Activated CD8-positive, alpha-beta memory T cell treated with anti-CD3 and anti-CD28 coated beads for 24 hours (primary cell): ENCODE results near the gene ACP2.

Experiments
- DNase-seq: peaks from one replicate; pipeline ENCODE4 v3.0.0-alpha.2; 2020

The ACP2 gene

GRCh38 chr11:47268448-47269001 is 19.9 kb upstream of the ACP2 start:
- DNase-seq = no peak

DNA sequence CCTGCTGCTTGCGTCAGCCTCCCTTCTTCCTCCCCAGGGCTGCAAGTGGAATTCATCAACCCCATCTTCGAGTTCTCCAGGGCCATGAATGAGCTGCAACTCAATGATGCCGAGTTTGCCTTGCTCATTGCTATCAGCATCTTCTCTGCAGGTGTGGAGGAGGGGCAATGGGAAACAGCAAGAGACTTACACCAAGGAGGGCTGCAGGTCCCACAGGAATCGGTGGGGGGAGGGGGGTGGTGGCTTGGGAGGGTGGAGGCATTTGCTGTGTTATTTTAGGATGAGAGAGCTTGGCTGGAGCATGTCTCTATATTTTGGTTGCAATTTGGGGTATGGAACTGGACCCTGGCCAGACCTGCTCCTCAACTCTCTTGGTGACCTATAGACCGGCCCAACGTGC is 19.3 kb upstream of the ACP2 start:
- no peak for DNase-seq

DNA sequence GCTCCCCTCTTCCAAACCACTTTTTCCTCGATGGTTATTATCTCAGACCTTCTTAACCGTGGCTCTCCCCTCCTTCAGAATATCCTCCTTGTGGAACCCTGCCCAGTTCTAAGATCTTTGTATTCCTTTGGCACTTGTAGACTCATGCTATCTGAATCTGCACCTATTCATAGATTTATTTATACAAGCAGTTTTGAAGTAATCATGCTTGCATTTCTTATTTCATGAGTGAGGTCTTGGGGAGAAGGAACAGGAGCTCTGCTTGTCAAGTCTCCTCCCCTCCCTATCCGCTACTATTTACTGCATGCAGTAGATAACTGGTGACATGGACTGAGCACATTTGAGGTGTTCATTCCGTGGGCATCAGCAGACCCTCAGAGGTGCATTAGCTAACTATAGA is 15.9 kb upstream of the ACP2 start:
- DNase-seq = no peak

DNA sequence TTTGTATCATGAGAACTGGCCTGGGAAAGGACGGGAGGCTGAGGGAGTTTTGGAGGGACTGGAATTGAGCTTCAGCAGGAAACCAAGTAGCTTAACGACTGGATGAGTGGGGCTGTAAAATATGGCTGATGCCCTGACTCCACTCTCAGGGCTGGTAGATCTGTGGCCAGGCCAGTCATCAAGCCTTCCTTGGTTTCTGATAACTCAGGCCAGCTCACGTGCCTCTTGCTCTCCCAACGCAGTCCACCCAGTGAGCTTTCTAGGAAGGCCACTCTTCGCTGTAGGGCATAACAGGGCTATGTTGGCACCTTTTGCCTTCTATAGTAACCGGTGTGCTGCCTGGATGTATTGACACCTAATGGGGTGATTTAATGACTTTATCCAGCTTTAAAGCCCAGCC is 15.5 kb upstream of the ACP2 start:
- DNase-seq = no peak

DNA sequence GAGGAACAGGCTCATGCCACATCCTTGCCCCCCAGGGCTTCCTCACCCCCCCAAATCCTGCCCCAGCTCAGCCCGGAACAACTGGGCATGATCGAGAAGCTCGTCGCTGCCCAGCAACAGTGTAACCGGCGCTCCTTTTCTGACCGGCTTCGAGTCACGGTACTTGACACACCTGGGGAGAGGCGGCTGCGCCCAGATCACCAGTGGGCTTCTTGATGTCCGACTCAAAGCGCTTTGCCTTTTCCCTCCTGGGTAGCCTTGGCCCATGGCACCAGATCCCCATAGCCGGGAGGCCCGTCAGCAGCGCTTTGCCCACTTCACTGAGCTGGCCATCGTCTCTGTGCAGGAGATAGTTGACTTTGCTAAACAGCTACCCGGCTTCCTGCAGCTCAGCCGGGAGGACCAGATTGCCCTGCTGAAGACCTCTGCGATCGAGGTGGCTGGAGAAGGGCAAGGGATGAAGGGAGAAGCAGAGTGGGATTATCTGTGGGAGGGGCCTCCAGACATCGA is 12.7 kb upstream of the ACP2 start:
- DNase-seq = no peak

- no peak for DNase-seq
These were observed 11.8 kb upstream of the ACP2 start for GRCh38 chr11:47260366-47260765.

DNA sequence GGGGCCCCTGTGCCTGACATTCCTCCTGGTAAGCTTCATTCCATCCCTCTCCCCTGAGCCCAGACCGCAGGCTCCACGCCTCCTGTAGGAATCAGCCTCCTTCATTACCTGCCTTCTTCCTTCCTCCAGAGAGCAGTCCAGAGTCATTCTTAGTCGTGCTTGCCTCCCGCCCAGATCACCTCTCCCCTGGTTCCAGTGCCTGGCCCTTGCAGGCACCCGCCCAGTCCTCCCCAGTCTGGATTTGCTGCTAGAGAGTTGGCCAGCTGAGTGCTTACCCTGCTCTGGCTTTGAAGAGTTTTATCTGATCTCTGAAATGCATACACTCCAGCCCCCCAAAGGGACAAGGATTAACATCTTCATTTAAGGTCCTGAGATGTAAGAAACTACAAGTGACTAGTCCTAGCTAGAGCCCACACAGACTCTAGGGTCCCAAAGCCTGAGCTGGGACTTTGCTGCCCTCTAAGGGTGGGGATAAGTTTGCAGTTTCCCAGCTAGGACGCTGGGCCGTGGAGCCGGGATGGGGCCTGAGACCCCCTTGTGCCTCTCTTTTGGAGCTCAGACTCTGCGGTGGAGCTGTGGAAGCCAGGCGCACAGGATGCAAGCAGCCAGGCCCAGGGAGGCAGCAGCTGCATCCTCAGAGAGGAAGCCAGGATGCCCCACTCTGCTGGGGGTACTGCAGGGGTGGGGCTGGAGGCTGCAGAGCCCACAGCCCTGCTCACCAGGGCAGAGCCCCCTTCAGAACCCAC is 10.8 kb upstream of the ACP2 start:
- peak; percentile 78 for DNase-seq

- DNase-seq = no peak
These were observed 9.8 kb upstream of the ACP2 start for GRCh38 chr11:47258317-47258902.

- DNase-seq = no peak
These were observed 9.1 kb upstream of the ACP2 start, which contains the start of gene NR1H3 for GRCh38 chr11:47257517-47258316. NR1H3 (plus strand) TSS chr11:47257996; CDS start chr11:47259217, 1,221 bp downstream.

GRCh38 chr11:47257177-47257516 is 8.5 kb upstream of the ACP2 start:
- DNase-seq = no peak

- no peak for DNase-seq
These were observed 7.8 kb upstream of the ACP2 start for GRCh38 chr11:47256374-47256773.

DNA sequence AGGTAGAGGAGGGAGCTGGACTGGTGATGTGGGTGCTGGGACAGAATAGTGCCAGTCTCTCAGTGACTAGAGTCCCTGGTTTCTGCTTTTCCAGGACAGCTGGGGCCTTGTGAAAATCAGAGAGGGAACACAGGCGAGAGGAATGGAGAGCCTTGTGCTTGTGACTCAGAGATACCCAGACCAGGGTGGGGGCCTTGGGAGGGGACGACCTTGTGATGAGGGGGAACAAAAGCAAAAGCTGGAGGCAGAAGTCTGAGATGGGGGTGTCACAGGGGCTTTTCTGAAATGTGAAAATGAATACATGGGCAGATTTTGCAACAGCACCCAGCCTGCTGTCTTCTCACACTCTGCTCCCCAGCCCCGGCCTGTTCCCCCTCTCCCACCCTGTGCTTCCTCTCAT is 5.8 kb upstream of the ACP2 start:
- no peak for DNase-seq

GRCh38 chr11:47253660-47254059 is 5.0 kb upstream of the ACP2 start:
- DNase-seq = no peak

DNA sequence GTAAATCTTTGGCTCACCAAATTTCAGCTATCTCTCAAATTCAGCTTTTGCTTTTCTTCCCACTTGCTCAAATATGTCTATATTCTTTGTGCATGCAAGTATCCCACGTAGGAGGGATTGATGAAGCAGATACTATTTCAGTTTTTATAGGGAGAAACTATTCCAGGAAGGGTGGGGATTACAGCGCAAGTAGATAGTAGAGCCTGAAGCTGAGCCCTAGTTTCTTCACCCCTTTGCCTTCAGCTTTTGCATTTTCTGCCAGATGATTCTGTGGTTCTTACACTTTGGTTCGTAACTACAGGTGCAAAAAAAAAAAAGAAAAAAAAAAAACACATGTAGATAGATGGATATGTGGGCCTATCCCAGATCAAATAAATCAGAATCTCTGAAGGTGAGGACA is 3.1 kb upstream of the ACP2 start:
- no peak for DNase-seq

- no peak for DNase-seq
These were observed 733 bp upstream of the ACP2 start for GRCh38 chr11:47249378-47249715.

DNA sequence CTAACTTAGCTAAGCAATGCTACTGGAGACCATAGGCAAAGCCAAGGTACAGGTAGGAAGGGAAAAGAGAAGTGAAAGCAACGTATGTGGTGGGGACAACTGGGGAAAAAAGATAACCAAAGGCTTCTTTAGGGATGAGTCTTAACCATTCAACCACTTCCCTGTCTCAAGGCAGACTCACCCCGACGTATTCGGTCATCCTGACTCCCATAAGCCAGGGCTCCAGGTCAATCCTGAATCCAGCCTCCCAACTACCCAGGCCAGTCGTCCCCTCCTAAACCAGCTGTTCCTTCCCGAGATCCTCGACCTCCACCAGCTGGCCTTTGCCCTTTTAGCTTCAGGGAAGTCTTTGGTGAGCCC is 330 bp downstream of the ACP2 start:
- no peak for DNase-seq

DNA sequence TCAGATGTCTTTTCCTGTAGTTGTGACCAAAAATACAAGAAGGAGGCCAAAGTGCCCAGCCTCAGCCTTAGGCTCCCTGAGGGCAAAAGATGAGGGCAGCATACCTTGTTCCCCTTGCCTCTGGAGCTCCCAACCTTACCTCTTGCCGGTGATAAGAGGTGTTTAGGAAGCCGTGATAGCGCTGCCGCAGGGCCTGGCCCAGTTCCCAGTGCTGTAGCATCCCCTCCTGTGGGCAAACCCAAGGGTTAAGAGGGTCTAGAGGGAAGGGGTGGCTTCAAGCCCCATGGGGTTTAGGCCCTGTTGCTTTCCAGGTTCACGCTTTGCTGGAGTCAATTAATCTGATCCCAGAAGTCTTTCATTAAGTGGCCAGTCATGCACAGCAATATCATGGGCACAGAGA is 1.1 kb downstream of the ACP2 start:
- no peak for DNase-seq

GRCh38 chr11:47245611-47246357 is 2.8 kb downstream of the ACP2 start:
- no peak for DNase-seq

DNA sequence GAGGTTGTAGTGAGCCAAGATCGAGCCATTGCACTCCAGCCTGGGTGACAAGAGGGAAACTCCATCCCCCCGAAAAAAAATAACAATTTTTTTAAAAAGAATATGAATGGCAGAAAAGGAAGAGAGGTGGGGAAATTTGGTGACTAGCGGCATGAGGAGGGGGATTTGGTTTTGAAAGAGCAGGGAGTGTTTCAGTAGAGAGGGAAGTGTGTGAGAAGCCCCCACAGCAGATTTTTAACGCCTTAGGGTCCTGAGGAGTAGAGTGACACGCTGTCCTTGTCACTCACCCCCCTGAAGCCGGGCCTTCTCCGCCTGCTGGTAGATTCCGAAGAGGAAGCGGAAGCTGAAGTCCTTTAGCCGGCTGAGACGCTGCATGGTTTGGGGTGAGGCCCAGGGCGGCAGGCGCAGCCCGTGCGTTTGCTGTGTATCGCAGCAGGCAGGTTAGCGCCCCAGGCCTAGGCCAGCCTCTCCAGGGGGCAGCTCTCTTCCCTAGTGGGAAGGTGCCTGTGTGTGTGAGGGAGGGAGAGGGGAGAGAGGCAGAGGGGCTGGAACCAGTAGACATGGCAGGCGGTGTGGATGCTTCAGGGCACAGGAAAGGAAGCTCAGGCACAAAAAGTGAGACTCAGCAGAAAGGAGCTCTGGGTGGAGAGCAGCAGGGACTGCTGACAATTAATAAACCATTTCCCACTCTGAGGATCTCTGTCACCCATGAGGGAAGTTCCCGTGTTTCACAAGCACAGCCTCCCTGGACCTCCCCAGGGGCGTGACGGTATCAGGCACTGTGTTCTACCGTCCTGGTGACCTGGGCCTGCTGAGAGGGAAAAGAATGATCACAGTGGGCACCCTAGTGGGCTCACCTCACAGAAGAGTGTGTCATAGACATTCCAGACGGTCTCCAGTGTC is 3.9 kb downstream of the ACP2 start:
- no peak for DNase-seq

GRCh38 chr11:47243454-47243853 is 5.2 kb downstream of the ACP2 start:
- no peak for DNase-seq

DNA sequence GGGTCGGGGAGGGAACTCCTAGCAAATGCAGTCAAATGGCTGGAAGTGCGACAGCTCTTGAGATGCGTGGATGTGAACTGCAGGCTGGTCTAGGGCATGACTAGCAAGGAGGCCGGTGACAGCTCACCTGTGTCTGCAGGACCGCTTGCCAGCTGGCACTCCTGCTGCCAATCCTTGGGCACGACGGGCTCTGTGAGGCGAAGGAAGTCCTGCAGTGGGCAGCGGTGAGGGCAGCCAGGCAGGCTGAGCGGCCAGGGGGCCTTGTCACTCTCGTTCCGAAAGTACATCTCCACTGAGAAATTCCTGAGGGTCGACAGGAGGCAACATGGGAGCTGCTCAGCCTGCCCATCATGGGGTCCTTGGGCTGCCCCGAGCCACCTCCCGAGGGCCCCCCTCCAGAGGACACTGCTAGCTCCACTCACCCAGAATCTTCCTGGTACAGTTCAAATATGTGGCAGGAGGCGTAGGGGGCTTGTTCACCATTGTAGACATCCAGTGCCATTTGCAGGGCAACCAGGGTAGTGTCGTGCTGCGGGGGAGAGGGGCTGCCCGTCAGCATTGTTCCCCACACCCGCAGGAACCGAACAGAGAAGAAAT is 5.9 kb downstream of the ACP2 start:
- no peak for DNase-seq
